Naive thymus-derived CD8-positive, alpha-beta T cell (primary cell): ENCODE data around the gene MNT. TPM values are rescaled to one million over a fixed set of nuclear protein-coding genes. Genes with fewer than 3 reads are reported as not detected.

Source experiments
- ATAC-seq, 2 donors: fragments of 150-1000 bp; cut with Tn5 transposase in 1 of 2; sonication (Bioruptor Pico), chemical (Tn5 transposase) in 1 of 2; 1 replicate in 1 of 2; 2 replicates in 1 of 2; pipeline ENCODE4 v1.10.0; 2021; ENCODE audit warnings: mild to moderate bottlenecking in 2 of 2, moderate library complexity in 2 of 2
- POLR2A ChIA-PET: fragments of 350-600 bp; sonication (Branson Sonifier 250); formaldehyde crosslinking; loops from one replicate; lab custom pipeline; 2021; ENCODE audit warnings: antibody characterized with exemption; lab: Charles Lee
- DNase-seq, 10 donors: peaks; one replicate each; pipeline versions ENCODE4 v3.0.0 to v3.0.0-alpha.2; 2020 to 2022
- H3K27ac Mint-ChIP-seq, 10 donors: one replicate each; pipeline ENCODE4 v1.8.0; 2020 to 2022; ENCODE audit warnings: mild to moderate bottlenecking in 10 of 10, mixed read lengths in 10 of 10, moderate library complexity in 4 of 10, inconsistent platforms in 1 of 10
- H3K27me3 Mint-ChIP-seq, 5 donors: one replicate each; pipeline ENCODE4 v1.8.0; 2021 to 2022; ENCODE audit warnings: mixed read lengths in 5 of 5
- H3K36me3 Mint-ChIP-seq, 3 donors: one replicate each; pipeline ENCODE4 v1.8.0; 2020 to 2022; ENCODE audit warnings: mixed read lengths in 3 of 3, mild to moderate bottlenecking in 2 of 3, inconsistent platforms in 1 of 3
- H3K4me1 Mint-ChIP-seq, 4 donors: one replicate each; pipeline ENCODE4 v1.8.0; 2021 to 2022; ENCODE audit warnings: mixed read lengths in 4 of 4
- H3K4me3 Mint-ChIP-seq, 10 donors: one replicate each; pipeline ENCODE4 v1.8.0; 2020 to 2022; ENCODE audit warnings: mild to moderate bottlenecking in 10 of 10, mixed read lengths in 10 of 10, moderate library complexity in 6 of 10, inconsistent platforms in 1 of 10
- H3K9me3 Mint-ChIP-seq, 9 donors: one replicate each; pipeline ENCODE4 v1.8.0; 2020 to 2022; ENCODE audit warnings: mixed read lengths in 9 of 9, mild to moderate bottlenecking in 3 of 9, inconsistent platforms in 1 of 9, moderate library complexity in 1 of 9
- polyA plus RNA-seq, 3 donors: library from polyadenylated mRNA; unstranded; fragments of 300-500 nt; fragmentation: Illumina TruSeq; gene quantifications; one replicate each; pipeline ENCODE4 v1.2.3, GENCODE V29; 2021
- total RNA-seq, 8 experiments: library from RNA in 2 of 8; stranded (reverse) in 2 of 8; gene quantifications; one replicate each; pipeline ENCODE4 v1.2.3 and lab custom pipeline; 2021 to 2026

Gene MNT
- total and polyA plus RNA-seq, 5 experiments from 2014 or later: 0.73 to 67.4 (median 0.96) TPM

- POLR2A ChIA-PET: no interaction called here
- Mint-ChIP-seq H3K27me3 (no peaks in the 10 kb centered on the region), H3K4me1 (no peaks in the 10 kb centered on the region), H3K27ac (peak overlapping the region in 5 of 10 donors; percentile 4 to 71 (median 65)), H3K9me3 (no peaks in the 10 kb centered on the region), H3K4me3 (no peak overlapping the region), H3K36me3 (peaks cover 0 to 50% (median 0%) of the 10 kb centered on the region in 3 donors)
- no peak for DNase-seq
- no peak for ATAC-seq
Observed at GRCh38 chr17:2374549-2375285, 26.1 kb downstream of the MNT start.

DNA sequence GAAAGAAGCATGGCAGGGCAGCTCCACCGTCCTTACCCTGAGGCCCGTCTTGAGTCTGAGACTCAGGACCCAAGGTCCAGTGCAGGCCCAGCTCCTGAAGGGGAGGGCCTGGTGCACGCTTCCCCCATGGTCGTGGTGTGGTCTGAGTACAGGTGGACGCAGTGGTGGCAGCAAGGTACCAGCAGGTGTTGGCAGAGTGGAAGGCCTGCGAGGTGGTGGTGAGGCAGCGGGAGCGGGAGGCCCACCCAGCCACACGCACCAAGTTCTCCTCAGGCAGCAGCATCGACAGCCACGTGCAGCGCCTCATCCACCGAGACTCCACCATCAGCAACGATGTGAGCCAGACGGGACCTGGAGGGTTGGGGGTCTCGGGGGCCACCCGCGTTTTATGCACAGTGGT is 27.7 kb downstream of the MNT start:
- DNase-seq (no peak), ATAC-seq (no peak)
- no peaks in the 10 kb centered on the region for H3K9me3 Mint-ChIP-seq
- H3K27me3 Mint-ChIP-seq: no peaks in the 10 kb centered on the region
- POLR2A ChIA-PET: no interaction called here
- H3K4me3 Mint-ChIP-seq: no peak overlapping the region
- H3K27ac Mint-ChIP-seq: no peak overlapping the region
- peaks cover 0 to 45% (median 0%) of the 10 kb centered on the region in 3 donors for H3K36me3 Mint-ChIP-seq
- no peaks in the 10 kb centered on the region for H3K4me1 Mint-ChIP-seq

- H3K27ac Mint-ChIP-seq: no peak overlapping the region
- POLR2A ChIA-PET: interaction anchor here (0.6 kb wide), 1 partner anchor 319 kb away, joined by 5 read pairs; no protein-coding TSS in a partner anchor
- no peaks in the 10 kb centered on the region for H3K4me1 Mint-ChIP-seq
- H3K27me3 Mint-ChIP-seq: no peaks in the 10 kb centered on the region
- no peaks in the 10 kb centered on the region for H3K9me3 Mint-ChIP-seq
- DNase-seq: no peak
- no peak for ATAC-seq
- no peak overlapping the region for H3K4me3 Mint-ChIP-seq
- peaks cover 0 to 41% (median 0%) of the 10 kb centered on the region in 3 donors for H3K36me3 Mint-ChIP-seq
Observed at GRCh38 chr17:2372681-2373080, 28.2 kb downstream of the MNT start.

- no peak for DNase-seq
- Mint-ChIP-seq H3K27ac (no peak overlapping the region), H3K9me3 (no peaks in the 10 kb centered on the region), H3K36me3 (peaks cover 0 to 37% (median 0%) of the 10 kb centered on the region in 3 donors), H3K27me3 (no peaks in the 10 kb centered on the region), H3K4me3 (no peak overlapping the region), H3K4me1 (no peaks in the 10 kb centered on the region)
- ATAC-seq: no peak
- POLR2A ChIA-PET: interaction anchor here (0.6 kb wide), 1 partner anchor 319 kb away, joined by 5 read pairs; no protein-coding TSS in a partner anchor
Observed at GRCh38 chr17:2372180-2372579, 28.7 kb downstream of the MNT start.

DNA sequence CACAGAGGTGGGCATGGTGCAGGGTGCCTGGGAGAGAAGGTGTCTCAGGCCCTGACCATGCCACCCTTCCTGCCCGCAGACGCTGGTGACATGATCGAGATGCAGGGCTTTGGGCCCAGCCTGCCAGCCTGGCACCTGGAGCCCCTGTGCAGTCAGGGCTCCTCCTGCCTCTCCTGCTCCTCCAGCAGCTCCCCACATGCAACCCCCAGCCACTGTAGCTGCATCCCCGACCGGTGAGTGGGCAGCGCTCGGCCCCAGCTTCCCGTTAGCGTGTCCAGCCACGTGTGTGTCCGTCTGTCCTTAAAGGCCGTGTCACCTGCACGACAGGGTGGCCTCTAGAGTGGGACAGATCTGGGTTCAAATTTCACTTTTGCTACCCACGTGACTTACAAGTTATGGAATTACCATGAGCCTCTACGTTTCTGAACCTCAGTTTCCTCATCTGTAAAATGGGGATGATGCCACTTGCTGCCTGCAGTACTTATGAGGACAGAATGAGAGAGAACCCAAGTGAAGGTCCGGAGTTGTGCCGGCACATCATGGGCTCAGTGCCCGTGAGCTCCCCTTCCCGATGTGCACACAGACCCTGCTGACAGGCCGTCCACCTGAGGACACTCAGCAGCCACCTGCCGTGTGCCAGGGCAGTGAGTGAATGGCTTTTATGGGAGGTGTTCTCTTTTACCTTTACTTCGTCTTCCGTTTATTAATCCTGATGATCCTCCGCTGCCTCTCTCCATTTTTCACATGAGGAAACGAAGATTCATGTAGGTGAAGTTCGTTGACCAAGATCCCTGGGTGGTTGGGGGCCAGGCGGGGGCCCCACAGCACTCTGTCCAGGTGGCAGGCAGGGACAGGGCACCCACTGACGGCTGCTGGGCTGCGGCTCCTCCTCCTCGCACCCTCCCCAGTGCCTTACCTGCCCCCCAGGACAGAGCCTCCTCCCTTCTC is 29.4 kb downstream of the MNT start:
- DNase-seq (no peak), ATAC-seq (no peak)
- Mint-ChIP-seq H3K4me3 (no peak overlapping the region), H3K9me3 (no peaks in the 10 kb centered on the region), H3K4me1 (no peaks in the 10 kb centered on the region), H3K27me3 (no peaks in the 10 kb centered on the region), H3K27ac (peak overlapping the region in 3 of 10 donors; percentile 56 to 62 (median 60)), H3K36me3 (peaks cover 0 to 38% (median 0%) of the 10 kb centered on the region in 3 donors)
- POLR2A ChIA-PET: interaction anchor here (0.6 kb wide), 1 partner anchor 42 kb away, joined by 4 read pairs; no protein-coding TSS in a partner anchor

DNA sequence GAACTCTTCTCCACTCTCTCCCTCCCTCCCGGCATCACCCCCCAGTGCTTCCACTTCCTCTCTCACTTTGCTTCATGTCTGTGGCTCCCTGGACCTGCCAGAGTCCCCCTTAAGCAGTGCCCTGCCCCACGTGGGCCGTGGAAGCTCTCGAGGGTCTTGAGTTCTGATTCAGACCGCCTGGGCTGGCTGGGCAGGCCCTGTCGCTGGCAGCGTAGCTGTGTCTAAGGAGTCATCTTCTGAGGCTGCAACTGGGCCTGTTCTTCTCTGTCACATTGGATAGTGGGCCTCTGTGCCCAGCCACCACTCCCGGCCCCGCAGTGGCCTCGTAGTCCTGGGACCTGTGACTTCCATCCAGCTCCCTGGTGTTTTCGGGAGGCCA is 30.7 kb downstream of the MNT start:
- H3K4me3 Mint-ChIP-seq: peak overlapping the region in 1 of 10 donors; percentile 45
- ATAC-seq: no peak
- H3K27ac Mint-ChIP-seq: peak overlapping the region in 3 of 10 donors; percentile 11 to 86 (median 48)
- POLR2A ChIA-PET: interaction anchor here (1.7 kb wide), 1 partner anchor 46 kb away, joined by 4 read pairs; no protein-coding TSS in a partner anchor
- H3K36me3 Mint-ChIP-seq: peaks cover 0 to 40% (median 0%) of the 10 kb centered on the region in 3 donors
- no peaks in the 10 kb centered on the region for H3K27me3 Mint-ChIP-seq
- H3K4me1 Mint-ChIP-seq: no peaks in the 10 kb centered on the region
- no peaks in the 10 kb centered on the region for H3K9me3 Mint-ChIP-seq
- no peak for DNase-seq

DNA sequence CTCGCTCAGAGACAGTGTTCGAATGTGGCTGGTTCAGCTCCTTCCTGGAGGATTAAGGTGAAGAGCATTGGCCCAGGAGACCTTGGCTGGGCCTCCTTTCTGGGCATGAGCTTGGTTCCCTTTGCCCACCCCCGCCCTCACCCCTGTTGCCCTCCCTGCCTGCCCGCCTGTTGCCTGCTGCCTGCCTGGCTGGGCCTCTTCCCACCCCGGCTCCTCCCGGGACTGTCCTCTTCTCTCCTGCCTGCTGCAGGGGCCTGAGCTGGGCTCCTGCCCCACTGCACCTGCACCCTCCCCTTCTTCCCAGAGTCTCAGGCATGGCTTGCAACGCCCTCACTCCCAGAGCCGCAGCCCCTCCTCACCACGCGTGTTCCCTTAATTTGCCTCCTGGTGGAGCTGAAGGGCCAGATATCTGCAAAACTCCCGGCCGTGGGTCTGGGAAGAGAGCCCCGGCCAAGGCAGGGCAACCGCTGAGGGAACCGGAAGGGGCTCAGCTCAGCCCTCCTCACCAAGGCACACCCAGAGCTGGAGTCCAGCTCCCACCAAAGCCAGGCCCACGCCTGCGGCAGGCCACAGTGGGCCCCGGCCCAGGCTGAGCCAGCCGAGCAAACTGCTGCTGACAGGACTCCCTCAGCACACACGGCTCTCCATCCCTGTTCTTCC is 31.2 kb downstream of the MNT start:
- Mint-ChIP-seq H3K27ac (peak overlapping the region in 3 of 10 donors; percentile 68 to 86 (median 74)), H3K9me3 (no peaks in the 10 kb centered on the region), H3K4me1 (no peaks in the 10 kb centered on the region), H3K27me3 (no peaks in the 10 kb centered on the region), H3K36me3 (peaks cover 0 to 37% (median 0%) of the 10 kb centered on the region in 3 donors), H3K4me3 (peak overlapping the region in 1 of 10 donors; percentile 45)
- ATAC-seq (no peak), DNase-seq (no peak)
- POLR2A ChIA-PET: interaction anchor here (0.6 to 1.7 kb wide), 4 partner anchors 9 to 46 kb away, joined by 3 to 5 read pairs (median 4); no protein-coding TSS in a partner anchor

GRCh38 chr17:2369039-2369438 is 31.8 kb downstream of the MNT start:
- POLR2A ChIA-PET: interaction anchor here (0.6 to 1.7 kb wide), 4 partner anchors 10 to 47 kb away, joined by 3 to 5 read pairs (median 4); no protein-coding TSS in a partner anchor
- DNase-seq (no peak), ATAC-seq (no peak)
- H3K4me1 Mint-ChIP-seq: no peaks in the 10 kb centered on the region
- H3K4me3 Mint-ChIP-seq: no peak overlapping the region
- peaks cover 0 to 37% (median 0%) of the 10 kb centered on the region in 3 donors for H3K36me3 Mint-ChIP-seq
- no peaks in the 10 kb centered on the region for H3K27me3 Mint-ChIP-seq
- no peaks in the 10 kb centered on the region for H3K9me3 Mint-ChIP-seq
- H3K27ac Mint-ChIP-seq: peak overlapping the region in 1 of 10 donors; percentile 74

GRCh38 chr17:2368359-2368758 is 32.5 kb downstream of the MNT start:
- H3K4me3 Mint-ChIP-seq: no peak overlapping the region
- H3K27ac Mint-ChIP-seq: peak overlapping the region in 1 of 10 donors; percentile 54
- no peaks in the 10 kb centered on the region for H3K4me1 Mint-ChIP-seq
- POLR2A ChIA-PET: no interaction called here
- no peaks in the 10 kb centered on the region for H3K9me3 Mint-ChIP-seq
- ATAC-seq (no peak), DNase-seq (no peak)
- no peaks in the 10 kb centered on the region for H3K27me3 Mint-ChIP-seq
- H3K36me3 Mint-ChIP-seq: peaks cover 0 to 35% (median 0%) of the 10 kb centered on the region in 3 donors

DNA sequence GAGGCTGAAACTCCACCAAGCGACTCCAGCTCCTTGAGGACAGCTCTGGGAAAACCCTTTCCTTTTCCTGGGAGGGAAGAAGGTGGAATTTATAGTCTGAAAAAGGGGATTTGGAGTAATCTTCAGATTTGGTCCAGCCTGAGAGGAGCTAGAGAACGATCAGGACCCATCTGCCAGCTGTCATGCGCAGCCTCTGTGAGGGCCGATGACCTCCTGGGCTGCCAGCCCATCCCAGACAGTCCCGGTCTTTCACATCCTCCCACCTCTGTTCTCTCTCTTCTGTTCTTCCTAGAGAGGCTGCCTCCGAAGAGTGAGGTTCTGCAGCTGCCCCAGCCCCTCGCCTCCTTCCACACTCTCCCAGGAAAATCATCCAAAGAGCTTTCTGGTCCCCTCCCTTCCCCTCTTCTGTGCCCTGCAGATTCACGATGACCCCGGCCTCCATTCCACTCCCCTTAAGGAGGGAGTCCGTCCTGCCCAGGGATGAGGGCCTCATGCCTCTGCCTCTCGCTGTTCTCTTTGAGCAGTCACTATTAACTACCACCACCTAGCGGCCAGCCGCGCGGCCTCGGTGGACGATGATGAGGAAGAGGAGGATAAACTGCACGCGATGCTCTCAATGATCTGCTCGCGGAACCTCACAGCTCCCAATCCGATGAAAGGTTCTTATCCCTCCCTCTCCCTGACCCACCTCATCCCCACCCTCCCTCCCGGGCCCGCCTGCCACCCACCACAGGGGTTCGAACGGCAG is 33.9 kb downstream of the MNT start:
- Mint-ChIP-seq H3K4me3 (no peak overlapping the region), H3K27me3 (no peaks in the 10 kb centered on the region), H3K27ac (peak overlapping the region in 2 of 10 donors; percentile 19 to 51), H3K4me1 (no peaks in the 10 kb centered on the region), H3K9me3 (no peaks in the 10 kb centered on the region), H3K36me3 (peaks cover 0 to 39% (median 0%) of the 10 kb centered on the region in 3 donors)
- no peak for ATAC-seq
- POLR2A ChIA-PET: no interaction called here
- DNase-seq: no peak

DNA sequence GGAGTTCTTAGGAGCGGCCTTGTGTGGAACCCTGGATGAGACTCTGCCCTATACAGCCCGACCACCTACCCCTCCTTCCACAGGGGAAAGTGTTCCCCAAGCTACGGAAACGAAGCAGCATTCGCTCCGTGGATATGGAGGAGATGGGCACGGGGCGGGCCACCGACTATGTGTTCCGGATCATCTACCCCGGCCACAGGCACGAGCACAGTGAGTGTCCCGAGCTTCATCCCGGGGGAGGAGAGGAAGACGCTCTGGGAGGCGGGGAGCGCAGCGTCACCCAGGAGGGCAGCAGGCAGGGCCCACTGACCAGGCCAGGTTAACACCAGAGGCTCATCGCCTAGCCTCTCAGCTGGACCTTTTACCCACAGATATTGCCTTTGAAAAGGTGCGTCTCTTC is 35.7 kb downstream of the MNT start:
- DNase-seq: no peak
- H3K36me3 Mint-ChIP-seq: peaks cover 0 to 42% (median 0%) of the 10 kb centered on the region in 3 donors
- POLR2A ChIA-PET: interaction anchor here (1.0 kb wide), 1 partner anchor 35 kb away, joined by 6 read pairs; no protein-coding TSS in a partner anchor

More for the DNA sequence above, 35.7 kb downstream of the MNT start:
- Mint-ChIP-seq H3K4me1 (no peaks in the 10 kb centered on the region), H3K27me3 (no peaks in the 10 kb centered on the region), H3K4me3 (no peak overlapping the region), H3K9me3 (no peaks in the 10 kb centered on the region), H3K27ac (peak overlapping the region in 1 of 10 donors; percentile 62)
- ATAC-seq: no peak
